H7 (cell line): ENCODE measurements around the gene TMEM51. TPM values are rescaled to one million over a fixed set of nuclear protein-coding genes. Genes with fewer than 3 reads are reported as not detected.

Experiments used
- DNase-seq: peaks from one replicate; pipeline ENCODE4 v3.0.0; 2012
- H3K27me3 ChIP-seq: 2 replicates; pipeline ENCODE4 v1.6.0; 2011; ENCODE audit warnings: mild to moderate bottlenecking, low read length; ENCODE audit not compliant: control insufficient read depth, insufficient read depth
- H3K36me3 ChIP-seq: replicated peaks from 2 replicates; pipeline ENCODE4 v1.5.1; 2011; ENCODE audit warnings: low read length; ENCODE audit not compliant: control insufficient read depth, insufficient read depth
- H3K4me3 ChIP-seq: 2 replicates; pipeline ENCODE4 v1.5.1; 2011; ENCODE audit warnings: low read depth, mild to moderate bottlenecking, control low read depth, low read length, moderate library complexity; ENCODE audit not compliant: insufficient read depth
- total RNA-seq: library from RNA; depleted of rRNA; stranded (reverse); fragments of >200 nt; shearing (Covaris generic); gene quantifications from 2 replicates; pipeline ENCODE4 v1.2.3, GENCODE V29; 2014; rRNA removed

The TMEM51 gene
- 9.8 and 11.9 TPM in 2 replicates for total RNA-seq

GRCh38 chr1:15153184-15153841, at the start of gene TMEM51:
TSS of gene TMEM51 (plus strand) at chr1:15153747. CDS start at chr1:15215088, 61,341 bp downstream.
- no peaks in the 10 kb centered on the region for H3K36me3 ChIP-seq
- peak within 1 kb of the TSS; percentile 85 for H3K4me3 ChIP-seq
- peaks cover 37% of the 10 kb centered on the region for H3K27me3 ChIP-seq
- DNase-seq: peak; percentile 97

DNA sequence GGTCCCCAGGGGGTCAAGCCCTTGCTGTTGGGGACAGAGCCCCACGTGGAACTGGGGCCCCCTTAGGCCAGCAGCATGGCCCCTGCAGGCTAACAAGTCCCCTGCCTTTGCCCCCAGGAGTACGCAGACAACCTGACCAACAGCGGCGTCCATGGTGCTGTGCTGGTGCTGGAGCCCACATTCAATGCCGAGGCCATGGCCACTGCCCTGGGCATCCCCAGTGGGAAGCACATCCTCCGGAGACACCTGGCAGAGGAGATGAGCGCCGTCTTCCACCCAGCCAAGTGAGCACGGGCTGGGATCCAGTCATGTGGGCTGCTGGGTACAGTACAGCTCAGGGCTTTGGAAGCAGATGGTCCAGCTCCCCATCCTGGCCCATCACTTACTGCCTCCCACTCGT, 49.6 kb upstream of the TMEM51 start:
- Histone ChIP-seq H3K27me3 (peaks cover 13% of the 10 kb centered on the region), H3K36me3 (no peaks in the 10 kb centered on the region; the same call in 1 of the 2 replicates), H3K4me3 (no peak overlapping the region)
- no peak for DNase-seq

GRCh38 chr1:15104768-15105167, 48.8 kb upstream of the TMEM51 start:
- Histone ChIP-seq H3K36me3 (no peaks in the 10 kb centered on the region; the same call in 1 of the 2 replicates), H3K4me3 (no peak overlapping the region), H3K27me3 (peaks cover 9% of the 10 kb centered on the region; the same call in 1 of the 2 replicates)
- no peak for DNase-seq

- Histone ChIP-seq H3K4me3 (no peak overlapping the region), H3K36me3 (no peaks in the 10 kb centered on the region), H3K27me3 (peaks cover 3% of the 10 kb centered on the region; the same call in 1 of the 2 replicates)
- no peak for DNase-seq
Observed at GRCh38 chr1:15106608-15107007, 46.9 kb upstream of the TMEM51 start.

- Histone ChIP-seq H3K27me3 (peaks cover 2% of the 10 kb centered on the region; the same call in 1 of the 2 replicates), H3K4me3 (no peak overlapping the region), H3K36me3 (no peaks in the 10 kb centered on the region)
- DNase-seq: peak; percentile 40
Observed at GRCh38 chr1:15107058-15107687, 46.4 kb upstream of the TMEM51 start.

DNA sequence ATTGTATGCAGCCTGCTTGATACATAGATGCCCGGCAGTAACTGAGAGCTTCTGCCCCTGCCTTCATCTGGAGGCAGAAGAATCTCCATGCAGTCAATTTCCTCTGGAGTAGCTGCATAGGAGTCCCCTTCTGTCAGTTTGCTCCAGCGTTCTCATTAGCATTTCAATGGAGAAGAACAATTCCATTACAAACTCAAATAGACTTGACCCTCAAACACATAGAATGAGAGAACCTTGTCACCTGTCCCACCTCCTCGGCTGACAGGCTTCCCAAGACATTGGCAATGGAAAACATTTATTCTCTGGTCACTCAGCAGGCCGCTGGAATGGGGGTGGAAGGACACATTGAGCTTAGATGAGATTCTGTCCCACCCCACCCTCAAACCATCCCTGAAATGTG, 45.6 kb upstream of the TMEM51 start:
- peak; percentile 69 for DNase-seq
- Histone ChIP-seq H3K4me3 (no peak overlapping the region), H3K36me3 (no peaks in the 10 kb centered on the region), H3K27me3 (no peaks in the 10 kb centered on the region)

DNA sequence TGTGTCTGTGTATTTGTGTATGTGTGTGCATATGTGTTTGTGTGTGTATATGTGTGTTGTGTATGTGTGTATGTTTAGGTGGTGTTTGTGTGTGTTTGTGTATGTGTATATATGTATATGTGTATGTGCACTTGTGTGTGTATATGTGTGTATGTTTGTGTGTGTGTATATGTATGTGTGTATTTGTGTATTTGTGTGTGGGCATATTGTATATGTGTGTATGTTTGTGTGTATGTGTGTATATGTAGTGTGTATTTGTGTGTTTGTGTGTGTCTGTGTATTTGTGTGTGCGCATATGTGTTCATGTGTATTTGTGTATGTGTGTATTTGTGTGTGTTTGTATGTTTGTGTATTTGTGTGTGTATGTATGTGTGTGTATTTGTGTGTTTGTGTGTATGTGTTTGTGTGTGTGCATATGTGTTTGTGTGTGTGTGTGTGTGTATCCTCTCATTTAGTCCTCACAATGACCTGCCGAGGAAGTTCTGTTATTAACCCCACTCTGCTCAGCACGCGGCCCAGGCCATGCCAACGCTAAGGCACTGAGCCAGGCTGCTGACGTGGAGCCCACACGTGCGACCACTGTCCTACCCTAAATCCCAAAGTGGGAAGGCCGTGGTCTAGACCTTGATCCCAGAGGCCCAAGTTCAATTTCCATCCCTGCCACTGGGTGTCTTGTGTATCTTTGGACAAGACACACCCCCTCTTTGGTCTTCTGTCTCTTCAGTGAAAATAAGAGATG, 43.2 kb upstream of the TMEM51 start:
- H3K27me3 ChIP-seq: no peaks in the 10 kb centered on the region
- no peak for DNase-seq
- no peak overlapping the region for H3K4me3 ChIP-seq
- H3K36me3 ChIP-seq: no peaks in the 10 kb centered on the region

- DNase-seq: peak; percentile 84
- H3K4me3 ChIP-seq: no peak overlapping the region
- H3K36me3 ChIP-seq: no peaks in the 10 kb centered on the region
- no peaks in the 10 kb centered on the region for H3K27me3 ChIP-seq
Observed at GRCh38 chr1:15110867-15111230, 42.7 kb upstream of the TMEM51 start.

DNA sequence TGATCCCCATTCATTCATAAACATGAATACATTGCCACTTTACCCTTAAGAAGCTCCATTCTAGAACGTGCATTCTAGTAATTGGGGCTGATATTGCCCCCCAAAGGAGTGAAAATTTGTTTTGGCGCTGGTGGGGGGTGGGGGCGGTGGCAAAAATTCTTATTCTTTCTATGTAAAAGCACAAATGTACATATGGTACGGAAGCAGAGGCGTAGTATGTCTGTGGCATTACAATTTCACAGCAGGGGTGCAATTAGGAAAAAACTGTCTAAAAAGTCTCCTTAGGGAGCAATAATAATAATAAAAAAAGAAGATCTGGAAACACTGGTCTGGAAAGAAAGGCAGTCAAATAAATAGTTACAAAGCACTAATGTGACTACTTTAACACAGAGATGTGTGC, 40.4 kb upstream of the TMEM51 start:
- Histone ChIP-seq H3K4me3 (no peak overlapping the region), H3K27me3 (no peaks in the 10 kb centered on the region; the same call in 1 of the 2 replicates), H3K36me3 (no peaks in the 10 kb centered on the region)
- no peak for DNase-seq

- Histone ChIP-seq H3K27me3 (no peaks in the 10 kb centered on the region; the same call in 1 of the 2 replicates), H3K4me3 (no peak overlapping the region), H3K36me3 (no peaks in the 10 kb centered on the region)
- DNase-seq: peak; percentile 38
Observed at GRCh38 chr1:15114884-15115283, 38.7 kb upstream of the TMEM51 start.

DNA sequence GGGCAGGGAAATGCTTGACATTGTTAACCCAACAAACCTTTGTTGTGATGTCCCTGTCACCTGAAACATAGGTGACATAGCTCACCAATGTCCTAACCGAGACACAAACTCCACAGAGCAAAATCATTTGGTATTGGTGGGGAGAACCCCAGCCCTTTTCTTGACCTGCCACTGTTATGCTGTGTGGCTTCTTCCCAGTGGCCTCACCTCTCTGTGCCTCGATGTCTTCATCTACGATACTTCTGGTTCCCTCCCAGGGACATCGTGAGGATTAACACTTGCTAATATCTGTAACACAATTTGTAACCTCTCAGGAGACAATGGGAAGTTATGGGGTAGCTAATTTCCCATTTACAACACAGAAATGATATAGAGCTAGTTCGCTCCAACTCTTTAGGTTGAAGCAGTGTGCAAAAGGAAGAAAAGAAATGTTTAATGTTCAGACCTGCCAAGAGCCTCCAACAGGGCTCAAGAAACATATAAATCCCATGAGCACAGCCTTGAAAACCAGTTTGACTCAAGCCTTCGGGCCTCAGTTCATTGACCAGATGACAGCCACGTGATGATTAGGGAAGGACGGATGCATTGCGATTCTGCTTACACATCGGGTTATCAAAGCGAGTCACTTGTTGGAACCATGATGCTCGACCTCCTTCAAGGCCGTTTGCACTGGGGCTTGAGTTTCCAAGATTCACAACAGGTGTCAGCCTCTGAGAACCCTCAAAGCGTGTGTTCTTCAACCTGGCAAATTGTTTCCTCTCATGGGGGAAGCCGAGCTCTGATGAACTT, 37.8 kb upstream of the TMEM51 start:
- H3K27me3 ChIP-seq: no peaks in the 10 kb centered on the region; the same call in 1 of the 2 replicates
- DNase-seq: no peak
- H3K4me3 ChIP-seq: no peak overlapping the region
- H3K36me3 ChIP-seq: no peaks in the 10 kb centered on the region

DNA sequence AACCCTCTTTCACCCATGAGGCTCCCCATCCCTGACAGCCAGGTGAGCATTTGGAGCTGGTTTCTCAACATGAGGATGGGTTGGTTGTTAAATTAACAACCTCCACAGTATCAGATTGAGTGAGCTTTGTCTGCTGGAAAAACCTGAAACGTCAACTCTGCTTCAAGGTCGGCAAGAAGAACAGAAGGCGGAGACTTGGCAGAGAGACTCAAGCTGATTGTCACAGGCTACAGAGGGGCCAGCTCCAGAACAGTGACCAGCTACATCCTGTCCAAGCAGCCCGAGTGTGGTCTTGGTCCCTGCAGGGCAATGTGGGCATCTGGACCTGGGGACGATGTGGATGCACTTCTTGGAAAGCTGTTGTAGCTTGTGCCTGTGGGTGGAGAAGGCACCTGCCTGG, 36.6 kb upstream of the TMEM51 start:
- Histone ChIP-seq H3K4me3 (no peak overlapping the region), H3K36me3 (no peaks in the 10 kb centered on the region), H3K27me3 (no peaks in the 10 kb centered on the region; the same call in 1 of the 2 replicates)
- DNase-seq: no peak

DNA sequence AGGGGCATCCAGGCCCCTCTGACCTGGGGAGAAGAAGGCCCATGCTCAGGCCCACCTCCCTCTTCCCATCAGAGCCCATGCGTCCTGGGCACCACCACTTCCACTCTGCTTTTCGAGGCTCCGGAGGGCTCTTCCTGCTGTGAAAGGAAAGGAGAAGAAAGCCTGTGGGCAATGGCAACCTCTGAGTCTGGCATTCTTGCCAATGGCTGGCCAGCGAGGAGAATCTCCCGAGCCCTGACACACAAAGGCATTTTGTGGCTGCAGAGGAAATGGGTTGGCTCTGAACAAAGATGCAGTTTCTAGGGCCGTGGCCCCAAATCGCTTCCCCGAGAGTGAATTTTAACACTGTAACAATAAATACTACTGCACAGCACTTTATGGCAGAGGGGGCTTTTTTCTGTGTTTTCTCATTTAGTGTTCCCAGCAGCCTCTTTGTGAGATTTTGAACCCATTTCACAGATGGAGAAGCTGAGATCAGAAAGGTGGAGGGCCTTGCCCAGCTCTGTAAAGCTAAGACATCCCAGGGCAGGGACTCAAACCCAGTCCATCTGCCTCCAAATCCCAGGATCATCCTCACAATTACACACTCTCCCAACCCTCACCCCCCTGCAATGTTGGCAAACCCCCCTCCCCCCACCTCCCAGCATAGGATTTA, 35.7 kb upstream of the TMEM51 start:
- Histone ChIP-seq H3K27me3 (no peaks in the 10 kb centered on the region; the same call in 1 of the 2 replicates), H3K36me3 (no peaks in the 10 kb centered on the region), H3K4me3 (no peak overlapping the region)
- no peak for DNase-seq

DNA sequence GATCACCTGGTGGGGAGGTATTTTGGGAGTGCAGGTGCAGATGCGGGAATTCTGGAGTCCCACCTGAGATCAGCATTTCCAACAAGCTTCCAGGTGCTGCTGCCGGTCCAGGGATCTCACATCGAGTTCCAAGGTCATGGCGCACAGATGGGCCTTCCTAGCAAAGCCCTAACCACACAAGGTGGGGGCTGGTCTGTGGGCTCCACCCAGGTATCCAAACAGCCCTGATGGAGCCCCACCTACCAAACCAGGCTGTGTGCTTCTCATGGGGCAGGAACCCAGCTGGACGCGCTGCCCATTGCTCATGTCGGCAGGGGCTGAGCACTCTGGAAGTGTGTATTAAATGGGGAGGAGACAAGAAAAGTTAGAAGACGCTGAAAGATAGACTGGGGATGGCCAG, 35.0 kb upstream of the TMEM51 start:
- DNase-seq: no peak
- no peaks in the 10 kb centered on the region for H3K36me3 ChIP-seq
- no peaks in the 10 kb centered on the region; the same call in 1 of the 2 replicates for H3K27me3 ChIP-seq
- no peak overlapping the region for H3K4me3 ChIP-seq
